Panc1 (cell line): ENCODE measurements around the gene DIPK1B. TPM values are rescaled to one million over a fixed set of nuclear protein-coding genes. Genes with fewer than 3 reads are reported as not detected.
A peak's percentile ranks its signal among the peaks of the same experiment; 100 is the strongest.

ENCODE experiments used
- ATAC-seq: fragments of 200-7000 bp; cut with Tn5 transposase; 2 replicates; pipeline ENCODE4 v1.9.1; 2020; ENCODE audit warnings: mild to moderate bottlenecking, moderate library complexity
- BruUV-seq: library from RNA; stranded (reverse); fragments of 400-500 nt; replicated peaks from 2 replicates; lab custom pipeline; 2021; lab: Mats Ljungman, UMichigan
- CTCF ChIA-PET: fragments of 300-600 bp; sonication (Branson Sonifier 250); formaldehyde crosslinking; loops from one replicate; lab custom pipeline; 2022; ENCODE audit warnings: antibody characterized with exemption; lab: Charles Lee
- POLR2A ChIA-PET: fragments of 300-600 bp; sonication (Branson Sonifier 250); formaldehyde crosslinking; loops from one replicate; lab custom pipeline; 2022; ENCODE audit warnings: antibody characterized with exemption; lab: Charles Lee
- DNase-seq: peaks from one replicate; pipeline ENCODE4 v3.0.0-alpha.2; 2010; ENCODE audit warnings: low read depth, low spot score
- H3K27ac ChIP-seq: 2 replicates; pipeline ENCODE4 v1.5.1; 2011; ENCODE audit warnings: mild to moderate bottlenecking, low read length, inconsistent platforms
- H3K27me3 ChIP-seq: fragments of 200-500 bp; sonication (Bioruptor generic); 2 replicates; pipeline ENCODE4 v1.6.0; 2014; ENCODE audit warnings: low read length, inconsistent platforms; ENCODE audit not compliant: control insufficient read depth, insufficient read depth
- H3K36me3 ChIP-seq: fragments of 200-500 bp; sonication (Bioruptor generic); 2 replicates; pipeline ENCODE4 v1.5.1; 2014; ENCODE audit warnings: inconsistent platforms, mild to moderate bottlenecking, low read length, moderate library complexity; ENCODE audit not compliant: control insufficient read depth, insufficient read depth
- H3K4me1 ChIP-seq: 2 replicates; pipeline ENCODE4 v1.5.1; 2011; ENCODE audit warnings: inconsistent platforms, mild to moderate bottlenecking, low read length, moderate library complexity; ENCODE audit not compliant: control insufficient read depth, insufficient read depth
- H3K4me3 ChIP-seq, 2 experiments: 2 replicates each; pipeline ENCODE4 v1.5.1; 2011 to 2012; ENCODE audit warnings: low read depth in 2 of 2, low read length in 2 of 2, mild to moderate bottlenecking in 2 of 2, inconsistent platforms in 1 of 2, moderate library complexity in 1 of 2
- H3K9me3 ChIP-seq: fragments of 200-500 bp; sonication (Bioruptor generic); 2 replicates; pipeline ENCODE4 v1.5.1; 2014; ENCODE audit warnings: low read depth, mild to moderate bottlenecking, inconsistent platforms, low read length, moderate library complexity; ENCODE audit not compliant: control insufficient read depth, insufficient read depth
- POLR2AphosphoS5 ChIP-seq: IDR thresholded peaks from 2 replicates; pipeline ENCODE4 v1.6.1; 2012; ENCODE audit warnings: mild to moderate bottlenecking, low read depth, low read length, moderate library complexity
- SIN3A ChIP-seq: IDR thresholded peaks from 2 replicates; pipeline ENCODE4 v1.6.1; 2012; ENCODE audit warnings: low read depth, mild to moderate bottlenecking, low read length, moderate library complexity, borderline replicate concordance; ENCODE audit not compliant: insufficient read depth
- TCF7L2 ChIP-seq: IDR thresholded peaks from 2 replicates; pipeline ENCODE4 v1.6.1; 2011; ENCODE audit warnings: mild to moderate bottlenecking, low read depth, low read length, inconsistent platforms
- in situ Hi-C: cut with HindIII; loops from 2 replicates; pipeline ENCODE4 v1.10.0; 2016; ENCODE audit warnings: low sequenced_read_pairs, low pct_unique_long_range_greater_than_20kb
- intact Hi-C: fragments of 100-400 bp; cut with micrococcal nuclease; formaldehyde crosslinking; loops from one replicate; pipeline ENCODE4 v1.10.0; 2022; ENCODE audit not compliant: unreplicated experiment
- total RNA-seq: library from RNA; stranded (reverse); gene quantifications from one replicate; pipeline ENCODE4 v1.2.1, GENCODE V29; 2021; ENCODE audit not compliant: unreplicated experiment
- TF ChIP-seq, protein P1 (sequence below): fragments of 450-650 bp; IDR thresholded peaks from 2 replicates; pipeline ENCODE4 v1.5.1; 2017; ENCODE audit warnings: mild to moderate bottlenecking
- TF ChIP-seq, protein P2 (sequence below), 2 experiments: IDR thresholded peaks; 2 replicates each; pipeline ENCODE4 v1.6.1; 2011 to 2012; ENCODE audit warnings: low read depth in 2 of 2, control low read depth in 1 of 2, low read length in 1 of 2, mild to moderate bottlenecking in 1 of 2, moderate library complexity in 1 of 2; ENCODE audit not compliant: insufficient read depth in 1 of 2

The DIPK1B gene
- total RNA-seq, 1 experiment from 2014 or later: 10.6 TPM

DNA sequence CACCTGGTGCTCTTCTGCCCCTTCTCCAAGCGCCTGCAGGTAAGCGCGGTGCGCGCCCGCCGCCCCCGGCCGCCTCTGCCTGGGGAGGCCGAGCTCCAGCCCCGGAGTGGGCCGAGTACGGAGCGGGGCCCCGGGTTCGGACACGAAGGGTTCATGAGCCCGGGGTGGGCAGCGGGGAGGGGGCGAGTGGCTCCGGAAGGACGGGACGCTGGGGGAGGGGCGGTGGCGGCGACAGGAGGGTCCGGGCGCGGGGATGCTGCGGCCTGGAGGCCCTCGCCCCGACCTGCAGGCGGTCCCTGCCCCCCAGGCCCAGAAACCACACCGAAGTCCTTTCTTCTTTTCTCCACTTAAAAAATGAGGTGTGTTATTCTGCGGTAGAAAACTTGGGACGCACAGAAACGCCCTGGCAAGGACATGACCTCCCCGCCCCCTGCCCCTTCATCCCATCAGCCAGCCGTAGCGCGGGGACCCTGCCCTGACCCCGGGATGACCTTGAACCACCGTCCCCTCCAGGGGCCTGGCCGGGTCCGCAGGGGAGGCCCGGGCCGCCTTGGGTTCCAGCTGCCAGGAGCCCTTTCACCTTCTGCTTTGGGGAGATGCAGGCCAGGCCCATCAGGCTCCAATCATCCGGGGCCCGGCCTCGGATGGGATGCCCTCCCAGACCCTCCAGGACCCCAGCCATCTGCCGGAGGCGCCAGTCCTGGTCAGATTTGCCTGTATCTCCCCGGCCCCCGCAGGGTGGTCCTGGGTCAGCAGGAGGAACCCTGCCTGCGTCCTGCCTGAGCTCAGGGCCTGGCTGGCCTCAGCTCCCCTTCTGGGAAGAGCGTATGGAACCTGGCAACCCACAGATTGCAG is 545 bp downstream of the DIPK1B start:
- DNase-seq (no peak), ATAC-seq (0 out of 2 replicates have a peak, but pooled peaks have one; percentile 7)

DNA sequence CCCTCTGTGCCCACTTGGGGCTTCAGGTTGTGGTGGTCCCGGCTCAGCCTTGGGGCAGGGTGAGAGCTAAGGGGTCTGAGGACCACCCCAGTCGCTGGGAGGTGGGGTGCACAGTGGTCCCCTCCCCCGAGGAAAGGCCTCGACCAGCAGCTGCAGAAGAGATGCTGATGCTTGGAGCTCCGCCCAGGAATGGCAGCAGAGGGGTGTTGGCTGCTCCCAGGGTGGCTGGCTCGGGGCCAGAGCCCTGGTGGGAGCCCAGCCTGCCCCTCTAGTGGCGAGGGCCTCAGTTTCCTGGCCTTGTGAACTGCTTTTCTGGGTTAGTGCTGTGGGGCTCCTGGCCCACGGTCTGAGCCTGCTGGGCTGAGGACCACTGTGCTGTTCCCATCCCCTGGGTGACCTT is 1.2 kb downstream of the DIPK1B start:
- POLR2A ChIA-PET: interaction anchor here (0.7 kb wide), 1 partner anchor 14 kb away, joined by 3 read pairs; no protein-coding TSS in a partner anchor
- H3K36me3 ChIP-seq: no peaks in the 10 kb centered on the region
- ATAC-seq (no peak), DNase-seq (no peak)
- in situ Hi-C loops: no loop called here
- H3K9me3 ChIP-seq: no peaks in the 10 kb centered on the region
- intact Hi-C loops: no loop called here
- no TSS peak for BruUV-seq
- H3K4me3 ChIP-seq: peak overlapping the region; percentile 39 to 47
- H3K4me1 ChIP-seq: peaks cover 6% of the 10 kb centered on the region
- CTCF ChIA-PET: interaction anchor here (0.6 kb wide), 1 partner anchor 10 kb away, joined by 3 read pairs; no protein-coding TSS in a partner anchor
- TF ChIP-seq, protein P1, sequence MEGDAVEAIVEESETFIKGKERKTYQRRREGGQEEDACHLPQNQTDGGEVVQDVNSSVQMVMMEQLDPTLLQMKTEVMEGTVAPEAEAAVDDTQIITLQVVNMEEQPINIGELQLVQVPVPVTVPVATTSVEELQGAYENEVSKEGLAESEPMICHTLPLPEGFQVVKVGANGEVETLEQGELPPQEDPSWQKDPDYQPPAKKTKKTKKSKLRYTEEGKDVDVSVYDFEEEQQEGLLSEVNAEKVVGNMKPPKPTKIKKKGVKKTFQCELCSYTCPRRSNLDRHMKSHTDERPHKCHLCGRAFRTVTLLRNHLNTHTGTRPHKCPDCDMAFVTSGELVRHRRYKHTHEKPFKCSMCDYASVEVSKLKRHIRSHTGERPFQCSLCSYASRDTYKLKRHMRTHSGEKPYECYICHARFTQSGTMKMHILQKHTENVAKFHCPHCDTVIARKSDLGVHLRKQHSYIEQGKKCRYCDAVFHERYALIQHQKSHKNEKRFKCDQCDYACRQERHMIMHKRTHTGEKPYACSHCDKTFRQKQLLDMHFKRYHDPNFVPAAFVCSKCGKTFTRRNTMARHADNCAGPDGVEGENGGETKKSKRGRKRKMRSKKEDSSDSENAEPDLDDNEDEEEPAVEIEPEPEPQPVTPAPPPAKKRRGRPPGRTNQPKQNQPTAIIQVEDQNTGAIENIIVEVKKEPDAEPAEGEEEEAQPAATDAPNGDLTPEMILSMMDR: no peak
- no peak for TF ChIP-seq POLR2AphosphoS5
- no peak overlapping the region for H3K27ac ChIP-seq
- H3K27me3 ChIP-seq: no peaks in the 10 kb centered on the region

More for the DNA sequence above, 545 bp downstream of the DIPK1B start:
- intact Hi-C loops: no loop called here
- ChIA-PET POLR2A (interaction anchor here (0.7 kb wide), 1 partner anchor 14 kb away, joined by 3 read pairs; no protein-coding TSS in a partner anchor), CTCF (no interaction called here)
- Histone ChIP-seq H3K4me1 (peaks cover 6% of the 10 kb centered on the region), H3K27ac (no peak overlapping the region), H3K9me3 (no peaks in the 10 kb centered on the region), H3K36me3 (no peaks in the 10 kb centered on the region), H3K4me3 (peak overlapping the region; percentile 39 to 47), H3K27me3 (no peaks in the 10 kb centered on the region)
- BruUV-seq: no TSS peak
- in situ Hi-C loops: no loop called here
- TF ChIP-seq POLR2AphosphoS5 (no peak), SIN3A (no peak), TCF7L2 (no peak)
- TF ChIP-seq, protein P2, sequence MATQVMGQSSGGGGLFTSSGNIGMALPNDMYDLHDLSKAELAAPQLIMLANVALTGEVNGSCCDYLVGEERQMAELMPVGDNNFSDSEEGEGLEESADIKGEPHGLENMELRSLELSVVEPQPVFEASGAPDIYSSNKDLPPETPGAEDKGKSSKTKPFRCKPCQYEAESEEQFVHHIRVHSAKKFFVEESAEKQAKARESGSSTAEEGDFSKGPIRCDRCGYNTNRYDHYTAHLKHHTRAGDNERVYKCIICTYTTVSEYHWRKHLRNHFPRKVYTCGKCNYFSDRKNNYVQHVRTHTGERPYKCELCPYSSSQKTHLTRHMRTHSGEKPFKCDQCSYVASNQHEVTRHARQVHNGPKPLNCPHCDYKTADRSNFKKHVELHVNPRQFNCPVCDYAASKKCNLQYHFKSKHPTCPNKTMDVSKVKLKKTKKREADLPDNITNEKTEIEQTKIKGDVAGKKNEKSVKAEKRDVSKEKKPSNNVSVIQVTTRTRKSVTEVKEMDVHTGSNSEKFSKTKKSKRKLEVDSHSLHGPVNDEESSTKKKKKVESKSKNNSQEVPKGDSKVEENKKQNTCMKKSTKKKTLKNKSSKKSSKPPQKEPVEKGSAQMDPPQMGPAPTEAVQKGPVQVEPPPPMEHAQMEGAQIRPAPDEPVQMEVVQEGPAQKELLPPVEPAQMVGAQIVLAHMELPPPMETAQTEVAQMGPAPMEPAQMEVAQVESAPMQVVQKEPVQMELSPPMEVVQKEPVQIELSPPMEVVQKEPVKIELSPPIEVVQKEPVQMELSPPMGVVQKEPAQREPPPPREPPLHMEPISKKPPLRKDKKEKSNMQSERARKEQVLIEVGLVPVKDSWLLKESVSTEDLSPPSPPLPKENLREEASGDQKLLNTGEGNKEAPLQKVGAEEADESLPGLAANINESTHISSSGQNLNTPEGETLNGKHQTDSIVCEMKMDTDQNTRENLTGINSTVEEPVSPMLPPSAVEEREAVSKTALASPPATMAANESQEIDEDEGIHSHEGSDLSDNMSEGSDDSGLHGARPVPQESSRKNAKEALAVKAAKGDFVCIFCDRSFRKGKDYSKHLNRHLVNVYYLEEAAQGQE (IDR thresholded peaks at IDR 0.05; ENCODE audit: insufficient read depth in 1 of 2, low read depth in 2 of 2, low read length in 1 of 2): no peak
- TF ChIP-seq, protein P1: no peak
